Measurements from ENCODE around the gene LTB4R2. TPM values are rescaled to one million over a fixed set of nuclear protein-coding genes. Genes with fewer than 3 reads are reported as not detected.

The LTB4R2 gene
- total RNA-seq, 1 donor from 2014 or later, result 13.3 TPM

GRCh38 chr14:24277071-24277470 lies 32.9 kb upstream of the LTB4R2 start:
- Mint-ChIP-seq H3K4me1 (ENCODE audit: unreplicated experiment) (peaks cover 13% of the 10 kb centered on the region), H3K27me3 (ENCODE audit: unreplicated experiment) (peaks cover 10% of the 10 kb centered on the region), H3K9me3 (ENCODE audit: unreplicated experiment) (no peaks in the 10 kb centered on the region), H3K27ac (ENCODE audit: unreplicated experiment) (no peak overlapping the region), H3K4me3 (ENCODE audit: unreplicated experiment) (no peak overlapping the region), H3K36me3 (ENCODE audit: low read depth, unreplicated experiment) (peaks cover 3% of the 10 kb centered on the region)
- no peak for TF ChIP-seq CTCF (IDR thresholded peaks at IDR 0.05; ENCODE audit: unreplicated experiment)
- no peak for DNase-seq (ENCODE audit: low spot score)

DNA sequence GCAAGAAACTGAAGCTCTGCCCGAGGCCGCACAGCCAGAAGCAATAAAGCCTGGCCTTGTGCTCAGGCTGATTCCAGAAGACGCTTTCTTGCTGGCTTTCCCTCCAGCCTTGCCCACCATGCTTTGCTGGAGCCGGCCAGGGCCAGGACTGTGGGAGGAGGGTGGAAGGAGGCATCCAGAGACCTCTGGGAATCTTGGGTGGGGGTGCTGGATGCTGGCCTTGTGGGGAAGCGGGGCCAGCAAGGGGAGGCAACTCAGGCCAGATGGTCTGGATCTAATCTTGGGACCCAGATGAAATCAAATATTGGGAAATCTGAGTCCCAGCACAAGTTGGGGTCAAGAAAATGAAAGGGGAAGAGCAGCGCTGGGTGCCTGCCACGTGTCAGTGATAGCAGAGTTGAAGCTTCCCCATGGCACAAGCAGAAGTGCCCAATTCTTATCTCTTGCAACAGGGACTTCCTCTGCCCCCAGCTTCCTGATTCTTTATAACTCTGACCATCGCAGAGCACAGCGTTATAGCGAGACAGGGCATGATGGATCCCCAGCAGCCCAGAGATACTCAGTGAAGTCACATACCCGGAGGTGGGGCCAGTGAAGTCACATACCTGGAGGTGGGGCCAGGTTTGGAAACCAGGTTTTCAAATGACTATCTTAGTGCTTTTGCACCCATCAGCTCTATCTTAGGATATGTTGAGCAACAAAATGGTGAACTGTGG lies 32.2 kb upstream of the LTB4R2 start:
- no peak overlapping the region for H3K27ac Mint-ChIP-seq (ENCODE audit: unreplicated experiment)
- no peak for TF ChIP-seq CTCF (IDR thresholded peaks at IDR 0.05; ENCODE audit: unreplicated experiment)
- peaks cover 11% of the 10 kb centered on the region for H3K27me3 Mint-ChIP-seq (ENCODE audit: unreplicated experiment)
- H3K4me3 Mint-ChIP-seq (ENCODE audit: unreplicated experiment), result no peak overlapping the region
- H3K4me1 Mint-ChIP-seq (ENCODE audit: unreplicated experiment), result peaks cover 8% of the 10 kb centered on the region
- H3K36me3 Mint-ChIP-seq (ENCODE audit: low read depth, unreplicated experiment), result peaks cover 3% of the 10 kb centered on the region
- no peak for DNase-seq (ENCODE audit: low spot score)
- H3K9me3 Mint-ChIP-seq (ENCODE audit: unreplicated experiment), result no peaks in the 10 kb centered on the region

DNA sequence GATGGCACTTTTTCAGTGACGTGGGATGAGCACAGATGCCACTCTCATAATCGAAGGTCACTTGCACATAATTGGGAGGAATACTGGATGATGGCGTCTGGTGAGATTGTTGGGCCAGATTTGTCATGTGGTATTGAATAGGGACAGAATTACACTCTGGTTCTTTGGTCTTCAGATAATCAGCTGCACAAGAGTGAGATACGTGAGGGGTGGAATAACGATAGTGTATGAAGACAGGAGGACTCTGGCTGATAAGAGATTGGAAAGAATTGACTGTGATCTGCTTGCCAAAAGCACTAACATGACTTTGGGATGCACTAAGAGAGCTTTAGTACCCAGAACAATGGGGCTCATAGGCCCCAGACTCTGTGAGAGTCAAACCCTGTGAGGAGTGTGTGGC lies 31.5 kb upstream of the LTB4R2 start:
- Mint-ChIP-seq H3K4me1 (ENCODE audit: unreplicated experiment) (peaks cover 8% of the 10 kb centered on the region), H3K27me3 (ENCODE audit: unreplicated experiment) (peaks cover 11% of the 10 kb centered on the region), H3K27ac (ENCODE audit: unreplicated experiment) (peak overlapping the region; percentile 26), H3K9me3 (ENCODE audit: unreplicated experiment) (no peaks in the 10 kb centered on the region), H3K4me3 (ENCODE audit: unreplicated experiment) (peak overlapping the region; percentile 16), H3K36me3 (ENCODE audit: low read depth, unreplicated experiment) (peaks cover 3% of the 10 kb centered on the region)
- DNase-seq (ENCODE audit: low spot score), result no peak
- TF ChIP-seq CTCF (IDR thresholded peaks at IDR 0.05; ENCODE audit: unreplicated experiment), result no peak

- H3K9me3 Mint-ChIP-seq (ENCODE audit: unreplicated experiment), result no peaks in the 10 kb centered on the region
- H3K27me3 Mint-ChIP-seq (ENCODE audit: unreplicated experiment), result peaks cover 11% of the 10 kb centered on the region
- H3K27ac Mint-ChIP-seq (ENCODE audit: unreplicated experiment), result no peak overlapping the region
- H3K36me3 Mint-ChIP-seq (ENCODE audit: low read depth, unreplicated experiment), result peaks cover 3% of the 10 kb centered on the region
- no peak for TF ChIP-seq CTCF (IDR thresholded peaks at IDR 0.05; ENCODE audit: unreplicated experiment)
- no peak for DNase-seq (ENCODE audit: low spot score)
- H3K4me3 Mint-ChIP-seq (ENCODE audit: unreplicated experiment), result no peak overlapping the region
- H3K4me1 Mint-ChIP-seq (ENCODE audit: unreplicated experiment), result peaks cover 8% of the 10 kb centered on the region
Observed at GRCh38 chr14:24279301-24280186, 30.4 kb upstream of the LTB4R2 start.
